HG03135 (cell line): Measurements from ENCODE around the gene ERFL.
A peak's percentile ranks its signal among the peaks of the same experiment; 100 is the strongest.
"Not testable (repeated sequence)": the region's sequence is repeated elsewhere in the genome, so short reads cannot be mapped to it uniquely, and the experiment has no call there.

Source experiments
- ATAC-seq: cut with Tn5 transposase; IDR thresholded peaks from one replicate; pipeline ENCODE4 v1.9.1; 2021; ENCODE audit warnings: mild to moderate bottlenecking, moderate library complexity; ENCODE audit not compliant: unreplicated experiment

Gene ERFL

DNA sequence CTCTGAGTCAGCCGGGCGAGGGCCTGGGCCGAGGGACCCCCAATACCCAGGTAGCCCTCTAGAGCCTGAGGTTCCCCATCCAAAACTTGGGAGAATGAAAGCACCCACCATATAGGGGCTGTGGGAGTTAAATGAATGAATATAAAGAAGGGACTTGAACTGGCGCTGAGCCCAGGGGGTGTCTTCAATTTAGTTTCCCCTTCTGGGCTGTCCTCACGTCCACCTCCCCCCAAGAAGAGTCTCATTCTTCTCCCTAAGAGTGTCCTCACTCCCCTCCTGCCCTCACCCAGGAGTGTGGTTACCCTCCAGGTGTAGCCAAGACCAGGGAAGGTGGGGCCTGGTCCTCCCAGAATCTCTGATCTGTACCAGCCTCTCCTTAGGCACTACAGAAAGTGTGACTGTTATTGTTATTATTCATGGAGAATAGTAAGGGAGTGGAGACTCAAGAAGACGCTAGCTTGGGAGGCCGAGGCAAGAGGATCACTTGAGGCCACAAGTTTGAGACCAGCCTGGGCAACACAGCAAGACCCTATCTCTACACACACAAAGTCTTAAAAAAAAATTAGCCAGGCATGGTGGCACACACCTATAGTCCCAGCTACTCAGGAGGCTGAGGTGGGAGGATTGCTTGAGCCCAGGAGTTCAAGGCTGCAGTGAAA, 48.5 kb downstream of the ERFL start:
- no peak for ATAC-seq

DNA sequence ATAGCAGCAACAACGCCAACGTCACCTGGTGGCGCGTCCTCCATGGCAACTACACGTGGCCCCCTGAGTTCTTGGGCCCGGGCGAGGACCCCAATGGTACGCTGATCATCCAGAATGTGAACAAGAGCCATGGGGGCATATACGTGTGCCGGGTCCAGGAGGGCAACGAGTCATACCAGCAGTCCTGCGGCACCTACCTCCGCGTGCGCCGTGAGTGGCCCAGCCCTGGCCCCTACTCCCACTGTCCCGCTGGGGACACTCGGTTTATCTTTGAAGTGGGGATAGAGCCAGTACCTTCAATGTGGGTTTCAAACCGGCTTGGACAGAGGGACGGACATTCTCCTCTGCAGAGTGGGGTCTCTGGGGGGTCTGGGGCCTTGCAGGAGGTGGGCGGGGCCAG, 49.2 kb downstream of the ERFL start:
- no peak for ATAC-seq

DNA sequence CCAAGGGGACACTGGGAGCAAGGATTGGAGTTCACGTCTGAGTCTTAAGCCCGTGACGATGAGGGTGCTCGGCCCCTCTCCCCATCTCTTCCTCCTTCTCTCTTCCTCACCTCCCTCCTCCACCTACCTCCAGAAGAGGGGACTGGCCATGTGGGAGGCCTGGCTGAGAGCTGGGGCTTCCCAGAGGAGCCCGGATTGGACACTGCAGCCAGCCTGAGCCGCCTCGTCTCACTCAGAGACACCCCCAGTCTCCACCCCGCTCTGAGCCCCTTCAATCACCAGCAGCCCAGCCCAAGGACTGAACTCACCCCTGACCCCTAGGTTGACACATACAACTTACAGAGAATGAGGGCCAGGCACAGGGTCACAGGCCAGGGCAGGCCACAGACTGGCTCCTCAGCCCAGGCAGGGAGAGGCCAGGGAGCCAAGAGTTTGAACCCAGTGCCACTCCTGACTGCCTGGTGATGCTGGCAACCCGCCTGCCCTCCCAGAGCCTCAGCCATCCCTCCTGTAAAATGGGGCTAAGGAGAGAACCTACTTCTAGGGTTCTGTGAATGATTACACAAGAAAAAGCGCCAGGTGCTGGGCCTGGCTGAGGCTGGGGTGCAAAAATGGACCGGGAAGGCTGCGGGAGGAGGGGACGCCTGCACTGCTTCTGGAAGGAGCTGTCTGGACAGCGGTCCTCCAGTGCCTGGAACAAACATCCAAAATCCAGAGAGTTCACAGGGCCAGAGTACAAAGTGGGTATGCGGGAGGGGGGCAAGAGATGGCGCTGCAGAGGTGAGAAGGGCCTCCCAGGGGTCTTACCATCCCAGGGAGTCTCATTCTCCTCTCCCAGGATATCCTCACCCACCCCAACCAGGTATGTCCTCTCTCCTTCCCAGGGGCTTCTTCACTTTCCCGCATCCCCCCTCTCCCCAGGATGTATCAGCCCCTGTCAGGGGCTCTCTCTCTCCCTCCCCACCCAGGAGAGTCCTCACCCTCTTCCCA, 50.0 kb downstream of the ERFL start:
- no peak for ATAC-seq

DNA sequence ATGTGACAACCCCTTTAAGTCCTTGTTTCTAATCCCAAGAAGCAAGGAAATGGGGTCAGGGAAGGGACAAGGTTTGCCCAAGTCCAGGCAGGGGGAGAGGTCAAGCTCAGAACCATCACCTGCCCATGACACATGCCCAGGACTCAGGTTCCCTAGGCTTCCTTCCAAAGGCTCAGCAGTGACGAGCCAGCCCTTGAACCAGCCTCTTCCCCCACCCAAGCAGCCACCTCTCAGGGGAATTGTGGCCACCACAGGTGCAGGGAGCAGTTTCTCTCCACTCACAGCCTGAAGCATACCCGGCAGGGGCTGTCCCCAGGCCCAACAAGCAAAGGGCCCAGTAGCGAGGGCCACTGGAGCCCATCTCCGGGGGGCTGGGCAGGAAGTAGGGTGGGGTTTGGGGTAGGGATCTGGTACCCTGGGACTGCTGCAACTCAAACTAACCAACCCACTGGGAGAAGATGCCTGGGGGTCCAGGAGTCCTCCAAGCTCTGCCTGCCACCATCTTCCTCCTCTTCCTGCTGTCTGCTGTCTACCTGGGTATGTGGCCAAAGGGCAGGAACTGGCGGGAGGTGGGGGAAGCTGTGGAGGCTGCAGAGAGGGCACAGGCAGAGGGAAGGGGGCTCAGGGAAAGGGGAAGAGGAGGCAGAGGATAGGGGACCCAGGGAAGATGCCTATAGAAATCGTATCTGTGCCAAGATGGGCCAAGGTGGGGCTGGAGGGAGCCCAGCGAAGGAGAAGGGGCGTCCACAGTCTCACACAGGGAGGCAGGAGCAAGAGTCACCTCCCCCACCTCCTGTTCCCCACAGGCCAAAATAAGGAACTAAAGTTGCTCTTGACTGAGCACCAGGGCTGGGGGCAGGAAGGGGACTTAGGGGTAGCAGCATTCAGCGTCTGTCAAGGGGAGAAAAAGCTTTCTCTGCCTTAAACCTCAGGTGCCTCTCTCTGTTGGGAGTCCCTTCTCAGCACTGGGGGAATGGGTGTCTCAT, 51.1 kb downstream of the ERFL start, which contains the start of gene CD79A:
Gene CD79A, plus strand, starts transcription at position 433 of the 986 bp plus-strand sequence. Its CDS starts 26 bp downstream, at position 459.
- ATAC-seq: peak; percentile 60

DNA sequence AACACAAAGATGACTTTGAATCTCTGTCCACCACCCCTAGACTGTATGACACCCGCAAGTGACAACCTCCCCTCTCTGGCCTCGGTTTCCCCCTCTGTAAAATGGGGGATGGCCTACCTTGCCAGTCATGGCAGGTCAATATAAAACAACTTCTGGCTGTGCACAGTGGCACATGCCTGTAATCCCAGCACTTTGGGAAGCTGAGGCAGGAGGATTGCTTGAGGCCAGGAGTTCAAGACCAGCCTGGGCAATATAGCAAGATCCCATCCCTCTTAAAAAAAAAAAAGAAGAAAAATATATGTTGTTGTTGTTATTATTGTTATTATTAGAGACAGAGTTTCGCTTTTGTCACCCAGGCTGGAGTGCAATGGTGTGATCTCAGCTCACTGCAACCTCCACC, 52.3 kb downstream of the ERFL start:
- ATAC-seq: not testable (repeated sequence)

DNA sequence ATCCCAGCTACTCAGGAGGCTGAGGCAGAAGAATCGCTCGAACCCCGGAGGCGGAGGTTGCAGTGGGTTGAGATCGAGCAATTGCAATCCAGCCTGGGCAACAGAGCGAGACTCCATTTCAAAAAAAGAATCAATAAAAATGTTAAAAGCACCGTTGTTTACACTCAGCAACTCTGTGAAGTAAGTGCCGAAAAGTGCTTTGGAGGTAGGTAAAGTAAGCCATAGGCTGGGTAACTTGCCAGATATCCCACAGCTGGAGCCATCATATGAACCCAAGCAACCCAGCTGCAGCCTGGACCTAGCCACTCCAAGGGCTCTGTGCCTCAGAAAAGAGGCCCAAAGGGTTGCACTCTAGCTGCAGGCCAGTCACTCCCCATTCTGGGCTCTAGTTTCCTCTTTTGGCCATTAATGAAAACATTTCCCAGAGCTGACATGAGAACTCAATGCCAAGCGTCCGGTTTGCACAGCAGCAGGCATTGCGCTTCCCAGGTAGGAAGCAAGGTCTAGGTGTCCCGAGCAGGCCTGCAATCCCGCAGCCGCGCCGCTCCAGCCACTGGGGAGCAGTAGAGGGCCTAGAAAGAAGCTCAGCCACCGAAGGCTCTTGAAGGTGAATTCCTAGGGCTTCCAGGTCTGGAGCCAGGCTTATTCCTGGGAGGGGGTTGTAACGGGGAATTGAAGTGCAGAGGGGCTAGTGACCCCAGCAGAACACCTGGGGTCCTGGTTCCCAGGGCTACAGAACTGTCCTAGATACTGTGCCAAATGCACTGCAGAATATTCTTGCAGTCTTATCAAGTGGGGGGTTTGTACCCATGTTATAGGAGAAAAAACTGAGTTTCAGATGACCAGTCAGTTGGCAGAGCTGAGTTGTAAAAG, 55.2 kb downstream of the ERFL start:
- ATAC-seq: no peak

DNA sequence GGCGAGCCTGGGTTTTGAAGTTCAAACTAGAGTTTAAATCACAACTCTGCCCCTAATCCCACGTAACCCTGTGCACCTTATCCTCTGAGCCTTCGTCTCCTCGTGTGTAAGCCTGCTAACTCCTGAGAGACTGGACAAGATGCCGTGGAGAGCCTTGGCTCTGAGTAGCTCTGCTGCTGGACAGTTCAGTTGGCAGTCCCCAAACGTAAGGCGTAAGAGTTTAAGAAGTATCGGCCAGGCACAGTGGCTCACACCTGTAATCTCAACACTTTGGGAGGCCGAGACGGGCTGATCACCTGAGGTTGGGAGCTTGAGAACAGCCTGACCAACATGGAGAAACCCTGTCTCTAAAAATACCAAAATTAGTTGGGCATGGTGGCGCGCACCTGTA, 55.9 kb downstream of the ERFL start:
- ATAC-seq: no peak

DNA sequence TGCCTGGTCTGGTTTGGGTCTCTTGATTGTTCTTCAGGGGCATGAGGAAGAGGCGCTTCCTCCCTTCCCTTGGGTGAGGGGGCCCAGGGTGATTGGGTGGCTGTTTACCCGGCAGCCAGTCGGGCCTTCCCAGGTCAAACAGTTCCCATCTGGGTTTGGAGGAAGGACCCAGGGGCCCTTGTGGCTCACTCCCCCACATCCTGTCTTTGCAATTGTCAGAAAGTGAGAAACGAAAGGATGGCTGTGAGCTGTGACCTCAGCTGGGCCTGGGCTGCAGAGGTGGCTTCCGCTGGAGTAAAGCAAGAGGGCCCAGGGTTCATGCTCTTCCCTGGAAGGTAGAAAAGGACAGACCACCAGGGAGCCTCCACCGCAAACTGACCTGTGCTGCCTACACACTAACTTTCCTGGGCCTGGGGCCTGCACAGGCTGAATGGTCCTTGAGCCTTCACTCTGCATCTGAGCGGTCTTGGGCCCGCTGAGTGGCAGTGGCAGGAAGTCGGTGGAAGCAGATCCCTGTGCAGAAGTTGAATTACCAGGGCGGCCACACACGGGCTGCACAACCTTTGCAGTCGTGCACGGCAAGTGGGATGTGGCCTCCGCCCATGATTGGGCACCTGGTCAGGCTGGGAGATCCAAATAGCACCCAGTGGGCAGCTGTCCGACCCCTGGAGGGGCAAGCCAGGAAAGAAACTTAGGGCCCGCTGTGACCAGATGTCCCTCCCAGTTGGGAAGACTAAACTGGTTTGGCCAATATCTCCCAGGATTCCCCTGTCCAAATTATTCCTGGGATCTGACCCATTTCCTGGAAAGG, 56.5 kb downstream of the ERFL start:
- peak; percentile 43 for ATAC-seq

DNA sequence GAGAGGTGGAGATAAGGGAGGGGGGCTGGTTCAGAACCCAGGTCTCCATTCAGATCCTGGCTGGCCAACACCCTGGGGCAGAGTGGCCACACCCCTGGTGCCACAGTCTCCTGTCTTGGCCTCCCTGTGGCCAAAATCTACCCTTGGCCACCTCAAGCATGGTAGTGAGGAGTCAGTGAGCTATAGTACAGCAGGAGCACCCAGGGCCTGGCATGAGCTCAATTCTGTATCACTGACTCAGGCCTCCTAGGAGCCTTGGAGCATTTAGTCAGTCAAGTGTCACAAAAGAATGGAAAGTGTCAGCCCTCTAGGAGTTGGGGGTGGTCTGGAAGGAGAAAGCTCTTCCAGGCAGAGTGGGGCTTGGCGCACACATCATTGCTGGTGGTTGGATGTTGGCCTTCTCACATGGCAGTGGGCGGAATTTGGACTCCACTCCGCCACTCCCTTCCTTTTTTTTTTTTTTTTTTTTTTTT, 57.8 kb downstream of the ERFL start:
- no peak for ATAC-seq

DNA sequence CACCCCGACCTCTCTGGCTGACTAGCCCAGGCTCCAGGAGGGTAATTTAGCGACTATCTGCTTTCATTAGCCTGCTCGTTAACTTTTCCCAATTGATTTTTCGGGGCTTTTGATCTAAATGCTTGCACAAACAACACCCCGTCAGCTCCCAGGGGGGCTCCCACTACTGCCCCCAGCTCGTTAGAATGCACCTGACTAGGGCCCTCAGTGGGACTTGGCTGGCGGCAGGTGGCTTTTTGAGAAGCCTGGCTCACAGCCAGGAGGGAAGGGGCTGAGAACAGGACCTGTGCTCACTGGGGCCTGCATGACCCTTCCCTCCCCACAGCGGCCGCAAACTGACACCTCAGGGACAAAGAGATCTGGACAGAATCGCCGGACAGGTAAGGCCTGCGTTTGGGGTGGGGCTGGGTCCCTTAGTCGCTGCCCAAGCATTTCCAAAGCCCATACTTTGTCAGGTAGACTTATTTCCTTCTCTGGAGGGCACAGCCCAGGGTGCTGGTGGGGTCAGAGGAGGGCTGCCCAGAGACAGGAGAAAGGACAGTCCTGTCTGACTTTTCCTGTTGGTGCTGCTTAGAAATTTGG, 58.8 kb downstream of the ERFL start:
- no peak for ATAC-seq

DNA sequence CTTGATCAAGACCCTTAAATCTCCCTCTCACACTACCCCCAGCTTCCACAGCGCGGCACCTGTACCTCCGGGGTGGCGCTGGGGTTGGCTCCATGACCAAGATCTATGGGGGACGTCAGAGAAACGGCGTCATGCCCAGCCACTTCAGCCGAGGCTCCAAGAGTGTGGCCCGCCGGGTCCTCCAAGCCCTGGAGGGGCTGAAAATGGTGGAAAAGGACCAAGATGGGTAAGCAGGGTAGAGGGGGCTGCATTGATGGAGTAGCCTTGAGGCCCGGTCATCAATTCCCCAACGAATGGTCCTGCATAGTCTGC, 59.3 kb downstream of the ERFL start:
- ATAC-seq: no peak

DNA sequence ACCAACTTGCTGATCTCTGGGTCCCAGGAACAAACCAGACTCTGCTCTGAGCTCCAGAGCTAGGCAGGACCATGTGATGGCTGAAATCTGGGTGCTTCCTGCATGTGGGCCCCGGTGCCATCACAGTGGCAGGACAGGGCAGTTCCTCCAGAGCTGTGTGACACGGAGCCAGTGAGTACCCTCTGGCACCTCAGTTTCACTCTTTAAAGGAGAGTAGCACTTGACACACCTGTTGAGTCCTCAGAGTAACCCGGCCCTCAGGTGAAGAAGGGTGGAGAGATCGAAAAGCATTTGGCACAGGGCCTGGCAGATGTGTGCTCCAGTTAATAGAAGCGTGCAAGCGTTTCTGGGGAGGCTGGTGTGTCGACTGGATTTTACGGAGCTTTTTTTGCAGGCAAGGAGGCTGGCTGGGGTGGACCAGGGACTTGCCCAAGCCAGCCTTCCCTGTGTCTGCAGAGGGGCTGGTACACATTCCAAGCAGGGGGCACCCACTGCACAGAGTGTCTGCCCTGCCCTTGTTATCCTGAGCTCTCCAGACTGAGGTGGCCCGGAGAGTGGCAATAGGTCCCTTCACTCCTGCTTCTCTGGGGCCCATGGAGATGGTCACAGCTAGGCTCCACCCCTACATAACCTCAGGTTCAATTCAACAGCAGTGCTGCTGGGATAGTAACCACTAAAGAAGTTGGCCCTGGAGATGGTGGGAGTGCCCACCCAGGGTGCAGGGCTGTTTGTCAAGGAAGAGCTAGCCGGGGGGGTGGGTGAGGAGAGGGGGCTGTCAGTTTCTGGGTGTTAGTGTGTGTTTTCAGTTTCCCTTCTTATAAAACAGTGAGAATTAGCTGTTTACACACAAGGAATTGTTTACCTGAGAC, 59.9 kb downstream of the ERFL start:
- no peak for ATAC-seq

DNA sequence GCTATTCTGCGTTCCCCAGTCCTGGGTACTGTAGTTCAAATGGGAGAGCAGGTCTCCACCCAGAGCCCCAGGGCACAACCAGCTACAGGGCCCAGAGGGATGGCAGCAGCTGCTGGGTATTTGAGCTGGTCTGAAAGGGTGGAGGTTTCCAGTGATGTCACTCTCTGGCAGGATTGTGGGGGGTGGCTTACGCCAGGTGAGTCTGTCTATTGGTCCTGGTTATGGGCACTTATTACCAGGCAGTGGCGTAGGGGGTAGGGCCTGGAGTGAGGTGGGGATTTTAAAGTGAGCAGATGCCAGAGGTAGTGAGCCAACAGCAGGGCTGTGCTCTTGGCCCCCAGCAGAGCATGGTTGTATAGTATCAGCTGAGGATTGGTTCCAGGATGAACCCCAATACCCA, 62.0 kb downstream of the ERFL start:
- no peak for ATAC-seq

DNA sequence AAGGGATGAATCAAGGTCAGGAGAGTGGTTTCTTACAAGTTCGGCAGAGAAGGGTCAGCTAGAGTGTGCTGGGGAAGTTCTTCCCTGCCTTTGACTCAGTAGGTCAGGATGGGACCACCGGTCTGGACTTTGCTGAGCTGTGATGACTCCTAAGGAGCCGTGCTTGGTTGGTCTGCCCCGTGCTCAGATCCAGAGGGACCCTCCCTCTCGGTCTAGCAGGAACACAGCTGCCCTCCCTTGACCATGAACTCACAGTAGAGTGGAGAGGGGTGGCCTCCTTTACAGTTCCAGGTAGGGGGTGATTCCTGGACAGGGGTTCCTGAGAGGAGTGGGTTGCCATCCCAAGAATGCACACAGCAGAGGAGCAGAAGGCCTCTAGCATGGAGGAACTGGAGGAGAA, 63.9 kb downstream of the ERFL start:
- no peak for ATAC-seq

DNA sequence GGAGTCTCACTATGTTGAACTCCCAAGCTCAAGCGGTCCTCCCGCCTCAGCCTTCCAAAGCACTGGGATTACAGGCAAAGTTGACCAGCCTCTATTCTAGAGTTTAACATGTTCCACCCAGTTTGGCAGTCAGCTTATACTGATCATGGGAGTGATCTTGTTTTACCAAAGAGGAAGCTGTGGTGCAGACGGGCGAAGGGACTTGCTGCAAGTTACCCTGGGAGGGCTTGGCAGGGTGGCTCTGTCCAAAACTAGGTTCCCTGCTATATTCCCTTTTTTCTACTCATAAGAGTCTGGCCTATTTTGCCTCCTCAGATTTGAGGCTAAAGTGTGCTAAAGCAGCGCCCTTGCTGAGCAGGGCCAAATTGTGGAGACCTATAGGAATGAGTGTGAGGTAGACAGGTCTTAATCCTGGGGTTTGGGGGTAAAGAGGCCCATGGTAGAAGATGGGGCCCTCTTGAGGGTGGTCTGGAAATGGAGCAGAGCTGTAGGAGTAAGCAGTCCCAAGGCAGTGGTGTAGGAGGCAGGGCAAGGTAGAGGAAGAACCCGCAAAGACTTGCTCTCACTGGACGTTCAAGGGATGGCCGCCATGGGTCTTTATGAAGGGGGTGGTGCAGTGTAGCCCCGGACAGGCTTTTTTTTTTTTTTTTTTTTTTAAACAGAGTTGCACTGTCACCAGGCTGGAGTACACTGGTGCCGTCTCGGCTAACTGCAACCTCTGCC, 64.9 kb downstream of the ERFL start:
- no peak for ATAC-seq

DNA sequence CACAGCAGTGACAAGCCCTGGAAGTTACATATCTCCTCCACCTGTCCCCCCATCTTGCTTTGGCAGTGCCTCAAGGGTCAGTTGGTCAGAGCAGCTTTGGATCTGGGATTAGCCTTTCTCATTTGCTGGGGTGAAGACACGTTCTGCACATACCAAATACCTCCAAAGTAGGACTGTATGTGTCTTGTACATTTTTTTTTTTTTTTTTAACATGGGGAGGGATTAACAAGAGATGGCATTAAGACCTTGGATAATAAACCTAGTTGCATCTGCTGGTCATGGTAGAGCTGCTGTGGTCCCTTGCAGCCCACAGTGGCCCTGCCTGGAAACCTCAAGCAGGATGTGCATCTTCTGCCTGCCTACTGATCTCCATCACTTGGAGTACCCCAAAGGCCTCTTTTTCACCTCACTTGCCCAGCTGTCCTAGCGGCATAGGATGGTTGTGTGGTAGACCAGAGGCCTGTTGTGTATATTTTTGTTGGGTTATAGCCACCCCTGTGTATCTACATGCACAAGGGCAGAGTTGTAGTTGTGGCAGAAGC, 65.7 kb downstream of the ERFL start:
- no peak for ATAC-seq

DNA sequence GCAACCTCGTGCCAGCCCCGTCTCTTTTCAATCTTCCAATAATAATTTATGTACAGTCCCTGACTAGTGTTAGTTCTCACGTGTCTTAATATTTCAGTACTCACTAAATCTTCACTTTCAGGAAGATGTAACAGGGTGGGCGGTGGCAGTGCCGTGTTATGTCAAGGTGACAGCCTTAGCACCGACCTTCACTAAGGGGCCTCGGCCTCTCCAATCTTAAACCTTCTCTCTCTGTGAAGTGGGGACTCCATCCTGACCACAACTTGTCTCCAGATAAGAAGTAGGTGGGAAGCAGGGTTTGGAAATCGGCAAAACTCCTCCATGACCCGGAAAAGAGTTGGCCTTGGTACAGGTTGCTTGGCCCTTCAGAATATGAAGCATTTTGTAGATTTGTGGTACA, 66.4 kb downstream of the ERFL start:
- ATAC-seq: no peak
